Nucleus accumbens (tissue), 56 donors: ENCODE results near the gene CNTN4.
A peak's percentile ranks its signal among the peaks of the same experiment; 100 is the strongest.

Experiments
- DNase-seq, 56 donors: peaks; one replicate each; lab custom pipeline; 2025; lab: John Stamatoyannopoulos, UW

Gene CNTN4

GRCh38 chr3:3069723-3070122 is 971.1 kb downstream of the CNTN4 start:
- no peak for DNase-seq

GRCh38 chr3:3071136-3071535 is 972.5 kb downstream of the CNTN4 start:
- DNase-seq, result no peak

DNA sequence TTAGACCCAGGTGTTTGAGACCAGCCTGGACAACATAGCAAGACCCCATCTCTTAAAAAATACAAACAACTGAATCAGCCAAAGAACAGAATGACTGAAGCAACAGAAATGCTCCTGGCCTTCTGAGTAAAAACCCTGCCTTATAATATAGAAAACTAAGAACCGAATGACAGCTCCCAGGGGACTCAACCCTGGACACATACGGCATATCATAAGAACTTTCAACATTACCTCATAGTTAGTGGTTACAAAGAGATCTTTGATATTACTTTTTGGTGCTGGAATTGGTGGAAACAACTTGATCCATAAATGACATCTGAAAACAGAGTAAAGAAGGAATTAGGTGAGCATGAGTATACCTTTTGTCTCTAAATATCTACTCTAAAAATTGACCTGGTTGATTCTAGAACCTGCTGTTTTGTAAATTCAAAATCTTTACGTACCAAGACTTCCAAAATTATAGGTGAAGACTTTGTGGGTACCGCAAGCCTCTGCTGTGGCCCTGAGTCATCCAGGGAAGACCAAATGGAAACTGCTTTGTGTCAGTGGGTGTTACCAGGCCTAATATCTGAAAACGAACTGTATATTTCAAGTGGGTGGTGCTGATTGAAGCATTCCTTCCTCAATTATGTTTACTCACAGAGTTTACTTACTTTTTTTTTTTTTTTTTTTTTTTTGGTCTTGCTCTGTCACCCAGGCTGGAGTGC is 976.0 kb downstream of the CNTN4 start:
- DNase-seq, result no peak

- no peak for DNase-seq
Measured at GRCh38 chr3:3080309-3080708, 981.6 kb downstream of the CNTN4 start.

GRCh38 chr3:3081381-3082233 is 982.9 kb downstream of the CNTN4 start:
- DNase-seq, result no peak

- DNase-seq, result no peak
Measured at GRCh38 chr3:3082234-3082924, 983.7 kb downstream of the CNTN4 start.

DNA sequence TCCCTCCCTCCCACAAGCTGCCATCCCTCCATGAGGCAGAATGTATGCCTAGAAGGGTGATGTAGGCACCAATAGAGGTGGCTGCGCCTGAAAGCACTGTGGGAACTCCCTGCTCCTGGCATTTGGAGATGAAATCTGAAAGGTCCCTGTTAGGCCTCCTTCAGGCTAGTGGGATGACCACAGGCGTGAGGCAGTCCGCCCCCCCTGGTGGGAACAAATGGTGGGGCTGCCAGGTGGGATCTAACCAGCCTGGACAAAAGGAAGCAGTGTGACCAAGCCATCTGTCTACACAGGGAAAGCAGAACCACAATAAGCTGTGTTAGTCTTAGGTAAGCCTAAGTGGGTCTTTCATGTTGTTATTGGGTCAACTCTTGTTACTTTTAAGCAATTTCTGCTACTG is 986.2 kb downstream of the CNTN4 start:
- DNase-seq, result no peak

- no peak for DNase-seq
Measured at GRCh38 chr3:3085782-3086181, 987.1 kb downstream of the CNTN4 start.

DNA sequence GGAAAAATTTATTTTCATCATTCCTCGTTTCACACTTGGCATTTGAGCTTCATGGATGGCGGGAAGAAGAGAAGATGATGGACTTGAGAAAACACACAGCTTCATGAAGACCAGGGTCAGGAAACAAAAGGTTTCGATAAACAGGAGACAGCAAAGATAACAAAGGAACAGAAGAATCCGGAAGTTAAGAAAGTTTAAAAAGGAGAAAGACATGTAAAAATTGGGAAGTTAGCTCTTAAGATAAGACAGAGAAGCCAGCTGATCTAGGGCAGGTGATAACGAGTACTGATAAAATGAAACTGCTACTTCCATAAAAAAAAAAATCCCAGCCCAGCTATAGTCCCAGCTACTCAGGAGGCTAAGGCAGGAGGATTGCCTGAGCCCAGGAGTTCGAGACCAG is 987.6 kb downstream of the CNTN4 start:
- no peak for DNase-seq

DNA sequence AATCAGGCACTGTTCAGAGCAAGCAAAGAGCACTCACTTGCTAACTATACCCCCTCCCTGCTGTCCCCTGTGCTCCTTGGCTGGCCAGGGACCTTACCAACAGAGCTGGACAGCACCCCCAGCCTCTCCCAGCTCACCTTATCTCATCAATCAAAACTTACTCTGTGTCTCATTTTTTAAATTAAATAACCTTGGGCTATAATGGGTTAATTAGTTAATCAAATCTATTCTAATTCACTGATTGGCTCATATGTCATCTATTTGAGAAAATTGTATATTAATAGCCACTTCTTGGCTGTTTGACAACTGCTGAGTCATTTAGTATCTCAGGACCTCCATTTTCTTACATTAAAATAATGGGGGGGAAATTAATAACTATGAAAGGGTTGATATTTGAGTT is 988.6 kb downstream of the CNTN4 start:
- DNase-seq, result no peak

DNA sequence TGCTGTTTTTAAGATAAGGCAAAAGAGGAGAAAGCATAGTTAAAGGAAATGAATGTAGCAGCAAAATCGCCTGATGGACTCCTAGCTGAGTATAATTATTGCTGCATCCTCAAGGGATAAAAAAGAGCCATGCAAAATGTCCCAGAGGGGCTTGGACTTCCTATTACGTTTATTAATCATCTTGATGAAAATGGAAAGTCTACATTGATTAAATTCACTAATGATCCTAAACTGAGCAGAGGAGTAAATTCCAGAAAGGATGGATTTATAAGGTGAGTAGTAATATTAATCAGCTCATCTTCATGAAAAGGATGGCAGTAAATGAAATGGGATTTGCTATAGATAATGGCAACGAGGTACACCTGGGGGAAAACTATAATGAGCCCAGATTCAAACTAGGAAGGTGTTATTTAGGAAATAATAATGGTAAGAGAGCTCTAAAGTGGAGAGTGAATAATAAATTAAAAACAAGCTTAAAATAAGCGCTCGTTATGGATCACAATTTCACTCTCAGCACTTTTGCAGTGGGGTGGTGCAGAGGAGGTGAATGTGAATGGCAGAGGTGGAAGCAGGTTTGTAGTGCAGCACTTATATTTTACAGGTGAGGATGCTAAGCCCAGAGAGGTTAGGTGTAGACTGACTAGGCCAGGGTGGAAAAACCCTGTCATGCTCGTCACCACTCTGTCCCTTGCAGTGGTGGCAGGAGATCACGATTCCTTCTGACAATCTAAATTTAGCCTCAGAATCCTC is 989.2 kb downstream of the CNTN4 start:
- peak in 6 of 56 donors; percentile 1 to 18 (median 3) for DNase-seq

DNA sequence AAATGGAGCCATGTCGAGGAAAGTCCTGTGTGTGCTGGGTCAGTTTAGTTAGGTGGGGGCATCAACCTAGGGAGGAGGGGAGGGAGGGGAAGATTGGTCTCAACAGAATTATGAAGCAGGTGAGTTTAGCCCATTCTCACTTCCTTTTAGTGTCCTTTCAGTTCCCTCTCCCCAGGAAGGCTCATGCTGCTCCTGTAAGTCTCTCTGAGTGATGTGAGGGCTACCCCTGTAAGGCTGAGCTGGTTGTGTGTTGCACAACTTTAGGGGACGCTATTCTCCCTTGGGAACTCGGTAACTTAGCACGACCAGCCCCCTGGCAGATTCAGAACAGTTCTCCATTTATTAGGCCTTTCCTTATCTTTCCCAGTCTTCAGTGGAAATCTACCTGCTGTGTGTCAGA is 990.4 kb downstream of the CNTN4 start:
- DNase-seq, result no peak

GRCh38 chr3:3097958-3098357 is 999.3 kb downstream of the CNTN4 start:
- no peak for DNase-seq

GRCh38 chr3:3101660-3102458 is 1003.2 kb downstream of the CNTN4 start:
- DNase-seq, result no peak

DNA sequence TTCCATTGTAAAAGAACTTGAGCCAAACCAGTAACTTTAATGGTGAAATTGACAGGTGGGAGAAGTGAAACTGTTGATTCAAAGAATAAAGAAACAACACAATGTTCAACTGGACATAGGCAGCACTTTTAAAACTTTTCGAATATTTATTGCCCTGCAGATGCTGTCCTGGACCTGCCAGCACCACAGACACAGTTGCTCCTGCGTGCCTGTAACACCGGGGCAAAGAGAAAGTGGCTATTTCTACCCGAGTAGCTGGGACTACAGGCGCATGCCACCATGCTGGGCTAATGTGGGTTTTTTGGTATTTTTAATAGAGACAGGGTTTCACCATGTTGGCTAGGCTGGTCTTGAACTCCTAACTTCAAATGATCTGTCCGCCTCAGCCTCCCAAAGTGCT is 1004.1 kb downstream of the CNTN4 start:
- no peak for DNase-seq

DNA sequence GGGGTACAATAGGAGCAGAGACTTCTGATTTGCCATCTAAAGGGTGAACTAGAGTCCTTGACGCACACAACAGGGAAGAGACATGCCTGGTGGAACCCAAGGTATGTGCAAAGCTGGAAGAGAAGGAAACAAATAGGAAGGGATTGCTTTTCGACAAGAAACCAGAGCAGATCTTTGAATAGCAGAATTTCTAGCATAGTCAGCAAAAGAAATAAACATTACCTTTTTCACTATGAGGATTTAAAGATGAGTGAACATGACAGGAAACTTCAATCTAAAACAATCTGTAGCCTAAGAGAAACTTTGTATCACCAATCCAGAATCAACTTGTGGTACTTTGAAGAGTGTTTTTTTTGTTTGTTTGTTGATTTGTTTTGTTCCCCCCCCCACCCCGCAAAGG is 1006.6 kb downstream of the CNTN4 start:
- no peak for DNase-seq

GRCh38 chr3:3105815-3106214 is 1007.1 kb downstream of the CNTN4 start:
- DNase-seq, result no peak

DNA sequence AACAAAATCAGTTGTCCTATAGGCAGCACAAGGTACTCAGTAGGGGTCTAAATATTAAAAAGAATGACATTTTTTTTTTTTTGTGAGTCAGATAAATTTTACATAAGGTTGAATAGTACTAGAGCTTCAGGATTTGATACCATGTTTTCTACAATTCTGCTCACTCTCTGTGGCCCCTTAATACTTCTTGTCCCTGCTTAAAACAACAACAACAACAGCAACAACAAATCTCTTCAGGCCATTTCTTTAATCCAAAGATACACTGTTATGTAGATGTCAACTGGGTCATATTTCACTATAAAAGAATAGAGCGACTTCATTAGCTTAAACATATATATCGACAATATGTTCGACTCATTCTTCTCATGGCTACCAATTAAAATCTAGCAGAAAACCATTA is 1008.5 kb downstream of the CNTN4 start:
- no peak for DNase-seq
